DMS114 treated with DMSO at 0.1 percent for 48 hours (cell line): Measurements from ENCODE around the gene DEPDC7.

ENCODE experiments used
- DNase-seq: peaks from one replicate; lab custom pipeline; 2025; ENCODE audit not compliant: unreplicated experiment; lab: John Stamatoyannopoulos, UW

The DEPDC7 gene

DNA sequence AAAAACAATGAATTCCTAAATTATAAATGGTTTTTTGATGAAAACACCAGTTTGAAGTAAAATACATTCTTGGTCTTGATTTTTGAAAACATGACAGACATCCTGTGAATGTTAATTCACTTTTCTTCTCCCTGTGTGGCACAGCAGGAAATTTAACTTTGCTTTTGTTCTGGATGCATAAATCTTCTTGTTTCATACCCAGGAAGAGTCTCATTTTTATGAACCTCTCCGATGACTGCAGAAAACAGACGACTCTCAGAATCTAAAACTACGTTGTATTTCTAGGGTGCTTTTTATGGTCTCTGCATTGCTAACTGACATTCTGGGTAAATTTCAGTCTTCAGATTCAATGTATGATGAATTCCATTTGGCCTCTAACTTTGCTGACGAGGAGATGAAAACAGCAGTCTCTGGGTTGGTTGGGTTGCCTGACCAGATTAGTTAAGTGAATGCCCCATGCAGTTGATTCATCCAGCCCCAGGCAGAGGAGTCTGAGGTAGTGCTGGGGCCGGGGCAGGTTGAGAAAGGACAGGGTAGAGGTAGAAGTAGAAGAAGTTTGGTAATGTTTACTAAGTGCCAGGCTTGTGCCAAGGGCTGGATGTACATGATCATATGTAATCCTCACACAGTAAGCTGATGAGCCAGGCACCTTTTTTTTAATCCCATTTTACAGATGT is 43.8 kb downstream of the DEPDC7 start:
- DNase-seq: no peak

DNA sequence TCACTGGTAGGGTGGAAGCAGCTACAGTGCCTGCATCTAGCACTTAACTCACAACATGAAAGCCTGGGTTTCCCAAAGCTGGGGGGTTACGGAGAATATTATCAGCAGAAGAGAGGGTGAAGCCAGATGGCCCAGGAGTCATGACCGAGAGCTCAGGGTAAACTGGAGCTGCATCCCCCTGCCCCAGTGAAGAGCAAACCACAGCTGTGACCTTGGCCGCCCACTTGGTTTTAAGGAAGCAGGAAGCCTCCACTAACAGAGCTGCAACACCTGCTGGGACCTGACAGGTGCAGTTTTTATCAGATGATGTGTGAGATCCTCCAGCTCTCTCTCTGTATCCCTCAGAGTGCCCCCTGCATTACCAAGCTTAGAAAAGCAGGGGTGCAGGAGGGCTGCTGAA is 44.6 kb downstream of the DEPDC7 start:
- DNase-seq: no peak

DNA sequence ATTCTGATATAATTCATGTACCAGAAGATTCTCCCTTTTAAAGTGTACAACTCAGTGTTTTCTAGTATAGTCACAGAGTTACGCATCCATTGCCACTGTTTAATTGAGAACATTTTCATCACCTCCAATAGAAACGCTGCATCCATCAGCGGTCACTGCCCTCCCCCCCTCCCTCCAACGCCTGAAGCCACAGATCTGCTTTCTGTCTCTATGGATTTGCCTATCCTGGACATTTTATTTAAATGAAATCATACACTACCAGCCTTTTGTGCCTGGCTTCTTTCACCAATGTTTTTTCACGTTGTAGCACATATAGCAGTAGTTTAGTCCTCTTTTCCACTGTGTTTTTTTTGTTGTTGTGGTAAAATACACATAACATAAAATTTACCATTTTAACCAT is 46.5 kb downstream of the DEPDC7 start:
- no peak for DNase-seq

DNA sequence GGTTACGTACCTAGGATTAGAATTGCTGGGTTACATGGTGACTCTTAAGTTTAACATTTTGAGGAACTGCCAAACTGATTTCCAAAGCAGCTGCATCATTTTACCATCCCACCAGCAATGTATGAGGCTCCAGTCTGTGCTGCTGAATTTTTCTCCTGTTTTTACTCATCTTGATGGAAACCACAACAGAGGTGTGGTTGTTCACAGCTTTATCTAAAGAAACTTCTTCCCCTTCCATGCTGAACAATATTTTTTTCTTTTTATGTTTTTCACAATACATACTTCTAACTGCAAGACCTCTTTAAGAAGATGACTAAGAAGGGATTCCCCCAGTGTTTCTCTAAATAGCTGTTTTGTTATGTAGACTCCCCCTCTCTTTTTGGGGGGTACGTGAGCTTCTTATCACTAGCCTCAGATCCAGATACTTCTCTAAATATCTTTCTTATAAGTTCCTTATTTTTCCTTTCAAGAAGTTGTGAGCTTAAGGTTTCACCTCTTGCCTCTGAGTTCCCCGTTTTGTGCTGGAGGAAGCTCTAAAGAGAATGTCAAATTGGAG is 47.7 kb downstream of the DEPDC7 start:
- no peak for DNase-seq

DNA sequence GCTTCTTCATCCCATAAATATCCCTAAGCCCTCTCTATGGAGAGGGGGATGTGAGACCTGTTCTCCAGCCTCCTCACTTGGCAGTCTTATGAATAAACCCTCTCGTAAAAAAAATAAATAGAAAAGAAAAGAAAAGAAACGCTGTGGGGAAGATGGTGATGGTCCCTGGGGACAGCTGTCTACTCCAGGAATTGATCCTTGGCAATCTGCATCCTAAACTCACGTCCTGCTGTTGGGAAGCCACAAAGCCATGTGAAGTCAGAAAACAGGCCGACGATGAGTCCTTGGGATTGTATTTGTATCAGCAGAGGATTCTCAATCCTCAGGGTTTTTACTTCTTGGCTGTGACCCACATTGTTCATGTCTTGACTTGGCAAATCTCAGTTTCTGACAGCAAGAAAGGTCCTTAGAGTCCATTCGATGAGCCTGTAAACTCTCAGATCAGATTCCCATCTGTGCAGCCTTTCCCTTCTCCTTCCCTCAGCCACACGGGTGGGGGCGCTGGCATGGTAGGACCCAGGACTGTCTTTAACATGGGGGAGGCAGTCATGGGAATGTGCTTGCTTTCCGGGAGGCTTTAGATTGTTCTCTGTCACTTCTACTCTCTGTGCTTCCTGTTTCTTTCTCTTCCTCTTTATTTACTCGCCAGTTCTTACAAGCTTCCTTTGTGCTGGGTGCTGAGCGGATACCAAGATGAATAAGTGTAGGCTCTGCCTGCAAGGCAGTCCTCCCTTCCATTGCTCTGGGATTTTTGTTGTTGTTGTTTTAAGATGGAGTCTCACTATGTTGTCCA is 48.6 kb downstream of the DEPDC7 start:
- no peak for DNase-seq

DNA sequence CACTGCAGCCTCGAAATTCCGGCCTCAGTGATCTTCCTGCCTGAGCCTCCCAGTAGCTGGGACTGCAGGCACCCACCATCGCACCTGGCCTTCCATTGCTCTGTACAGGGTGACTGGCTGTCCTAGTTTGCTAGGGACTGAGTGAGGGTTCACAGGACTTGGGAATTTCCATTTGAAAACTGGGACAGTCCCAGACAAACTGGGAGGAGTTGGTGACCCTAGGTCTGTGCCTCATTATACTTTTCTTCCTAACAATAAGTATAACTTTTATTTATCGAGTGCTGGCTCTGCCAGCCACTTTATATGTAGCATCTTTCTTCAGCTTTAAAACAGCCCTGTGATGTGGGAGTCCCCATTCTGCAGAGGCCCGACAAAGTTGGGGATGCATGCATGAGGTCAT is 49.2 kb downstream of the DEPDC7 start:
- DNase-seq: no peak

DNA sequence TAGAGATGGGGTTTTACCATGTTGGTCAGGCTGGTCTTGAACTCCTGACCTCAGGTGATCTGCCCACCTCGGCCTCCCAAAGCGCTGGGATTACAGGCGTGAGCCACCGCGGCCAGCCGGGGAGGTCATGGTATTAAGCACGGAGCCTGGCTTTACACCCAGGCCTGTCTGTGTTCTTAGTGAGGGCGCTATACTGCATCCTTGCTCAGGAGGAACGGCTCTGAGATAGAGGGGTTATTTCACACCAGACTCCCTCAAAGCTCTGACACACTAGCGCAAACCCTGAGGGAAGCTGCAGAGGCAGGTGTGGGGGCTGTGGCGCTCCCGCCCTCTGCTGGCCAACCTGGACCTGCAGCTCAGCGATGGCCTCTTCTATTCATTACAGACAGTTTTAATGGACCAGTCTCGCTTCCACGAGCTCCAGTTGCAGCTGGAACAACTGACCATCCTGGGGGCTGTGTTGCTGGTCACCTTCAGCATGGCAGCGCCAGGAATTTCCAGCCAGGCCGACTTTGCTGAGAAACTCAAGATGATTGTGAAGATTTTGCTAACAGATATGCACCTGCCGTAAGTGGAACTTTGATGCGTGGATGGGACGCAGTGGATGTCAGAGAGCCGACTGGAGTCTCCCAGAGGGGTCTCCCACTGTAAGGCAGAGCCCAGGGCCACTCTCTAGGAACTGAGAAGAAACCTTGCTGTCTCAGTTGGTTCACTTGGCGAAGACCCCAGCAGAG is 49.9 kb downstream of the DEPDC7 start:
- peak; percentile 13 for DNase-seq

DNA sequence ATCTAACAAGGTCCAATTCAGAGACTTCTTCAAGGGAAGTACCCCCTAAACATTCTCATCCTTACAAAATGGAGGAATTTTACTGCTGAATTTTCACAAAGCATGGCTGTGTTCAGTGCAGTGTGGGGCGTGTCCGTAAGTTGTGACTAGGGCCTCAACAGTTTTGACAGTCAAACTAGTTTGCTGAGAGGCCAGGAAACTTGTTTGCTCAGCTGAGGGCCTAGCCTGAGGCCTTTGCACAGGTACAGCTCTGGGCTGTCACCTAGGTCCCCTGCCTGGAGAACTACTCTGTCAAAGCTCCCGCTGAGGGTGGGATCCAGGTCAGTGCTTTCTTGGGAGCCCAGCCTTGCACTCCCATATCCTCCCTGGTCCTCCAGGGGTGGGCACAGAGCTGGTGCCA is 51.6 kb downstream of the DEPDC7 start:
- no peak for DNase-seq

DNA sequence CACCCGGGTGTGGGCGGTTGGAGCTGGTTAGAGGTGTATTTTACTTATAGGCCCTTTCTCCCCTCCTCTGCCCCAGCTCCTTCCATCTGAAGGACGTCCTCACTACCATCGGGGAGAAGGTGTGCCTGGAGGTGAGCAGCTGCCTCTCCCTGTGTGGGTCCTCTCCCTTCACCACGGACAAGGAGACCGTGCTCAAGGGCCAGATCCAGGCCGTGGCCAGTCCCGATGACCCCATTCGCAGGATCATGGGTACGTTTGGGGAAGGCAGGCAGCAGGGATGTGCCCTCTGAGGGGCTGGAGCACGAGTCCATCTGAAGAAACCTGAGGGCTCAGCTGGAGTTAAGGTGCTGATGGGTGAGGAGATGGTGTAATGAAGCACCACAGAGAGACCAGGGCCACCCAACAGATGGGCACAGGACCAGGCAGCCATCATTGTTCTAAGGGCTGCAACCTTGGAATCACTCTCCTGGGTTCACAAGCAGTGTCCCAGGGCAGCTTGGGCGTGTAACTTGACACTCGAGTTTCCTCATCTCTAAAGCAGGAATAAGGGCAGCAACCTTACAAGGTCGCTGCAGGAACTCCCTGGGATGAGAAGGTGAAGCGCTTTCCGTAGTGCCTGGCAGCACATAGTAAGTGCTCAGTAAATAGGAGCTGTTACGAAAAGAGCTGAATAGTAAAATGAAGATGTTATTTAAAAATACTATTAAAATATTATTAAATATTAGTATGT is 53.1 kb downstream of the DEPDC7 start:
- DNase-seq: no peak

DNA sequence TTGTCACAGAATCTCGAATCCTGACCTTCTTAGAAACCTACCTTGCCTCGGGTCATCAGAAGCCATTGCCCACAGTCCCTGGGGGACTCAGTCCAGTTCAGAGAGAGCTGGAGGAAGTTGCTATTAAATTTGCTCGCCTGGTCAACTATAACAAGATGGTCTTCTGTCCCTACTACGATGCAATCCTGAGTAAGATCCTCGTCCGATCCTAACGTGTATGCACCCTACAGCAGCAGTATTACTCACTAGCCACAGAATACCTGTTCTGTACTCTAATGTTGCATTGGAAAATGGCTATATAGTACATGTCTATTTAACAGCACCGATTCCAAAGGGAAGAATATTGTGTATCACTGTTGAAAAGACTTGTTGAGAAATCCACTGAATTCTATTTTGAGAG is 56.8 kb downstream of the DEPDC7 start:
- no peak for DNase-seq
